ENCODE results near the gene RAF1. TPM values are rescaled to one million over a fixed set of nuclear protein-coding genes. Genes with fewer than 3 reads are reported as not detected.

RAF1 gene
- total and polyA plus RNA-seq, 9 of the 15 experiments (the other 6 are each of a cell fraction or from before 2014, with no cell fraction given), result 28.0 to 183 (median 85.6) TPM

DNA sequence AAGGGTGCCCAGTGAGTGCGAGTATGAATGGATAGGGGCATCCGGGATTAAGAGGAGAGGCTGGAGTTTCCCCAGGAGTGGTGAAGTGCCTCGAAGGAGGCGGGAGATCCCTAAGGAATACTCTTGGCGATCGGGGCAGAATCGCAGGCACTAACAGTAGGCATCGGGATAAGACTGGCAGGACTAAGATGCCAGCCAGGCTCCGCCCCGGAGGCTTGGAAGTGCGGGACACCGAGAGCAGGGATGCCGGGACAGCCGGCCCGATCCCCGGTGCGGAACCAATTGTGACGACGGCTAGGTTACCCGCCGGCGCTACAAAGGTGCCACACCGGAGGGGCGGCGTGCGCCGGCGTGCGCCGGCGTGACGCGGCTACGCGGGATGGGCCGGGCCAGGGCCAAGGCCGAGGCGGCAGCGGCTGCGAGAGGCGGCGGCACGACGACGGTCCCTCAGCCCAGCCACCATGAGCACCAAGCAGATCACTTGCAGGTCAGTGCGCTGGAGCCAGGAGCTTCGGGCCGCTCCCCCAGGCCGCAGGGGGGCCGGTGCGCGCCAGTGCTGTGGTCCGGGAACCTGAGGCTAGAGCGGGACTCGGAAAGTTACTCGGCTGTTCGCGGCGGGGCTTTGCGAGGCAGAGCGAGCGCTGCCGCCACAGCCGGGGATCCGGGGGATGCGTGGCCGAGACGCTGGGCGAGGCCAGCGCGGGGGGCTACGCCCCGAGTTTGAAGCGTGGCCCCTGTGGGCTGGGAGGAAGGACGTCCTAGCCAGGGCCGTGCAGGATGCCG, 107.0 kb downstream of the RAF1 start, which contains the start of gene MKRN2 (continued):
- TF ChIP-seq, protein P1, sequence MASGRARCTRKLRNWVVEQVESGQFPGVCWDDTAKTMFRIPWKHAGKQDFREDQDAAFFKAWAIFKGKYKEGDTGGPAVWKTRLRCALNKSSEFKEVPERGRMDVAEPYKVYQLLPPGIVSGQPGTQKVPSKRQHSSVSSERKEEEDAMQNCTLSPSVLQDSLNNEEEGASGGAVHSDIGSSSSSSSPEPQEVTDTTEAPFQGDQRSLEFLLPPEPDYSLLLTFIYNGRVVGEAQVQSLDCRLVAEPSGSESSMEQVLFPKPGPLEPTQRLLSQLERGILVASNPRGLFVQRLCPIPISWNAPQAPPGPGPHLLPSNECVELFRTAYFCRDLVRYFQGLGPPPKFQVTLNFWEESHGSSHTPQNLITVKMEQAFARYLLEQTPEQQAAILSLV (tag; IDR thresholded peaks at IDR 0.05), result no peak
- no peak for TF ChIP-seq MCM5 (IDR thresholded peaks at IDR 0.05; ENCODE audit: low read depth)
- no peak for TF ChIP-seq YBX1 (IDR thresholded peaks at IDR 0.05)
- no peak for TF ChIP-seq ZNF79 (CRISPR knock-in tag; IDR thresholded peaks at IDR 0.05; ENCODE audit: low read depth)
- TF ChIP-seq ZNF444 (CRISPR knock-in tag; IDR thresholded peaks at IDR 0.05), result no peak
- peak; percentile 73; the same call in 1 of the 2 replicates for TF ChIP-seq SOX6 (IDR thresholded peaks at IDR 0.05)
- 0 out of 2 replicates have a peak, but pooled peaks have one; percentile 74 for TF ChIP-seq RBM14 (IDR thresholded peaks at IDR 0.05; ENCODE audit: borderline replicate concordance, insufficient read depth, low read depth, low read length)
- TF ChIP-seq ZNF140 (CRISPR knock-in tag; IDR thresholded peaks at IDR 0.05), result no peak
- TF ChIP-seq SIN3A (IDR thresholded peaks at IDR 0.05; ENCODE audit: borderline replicate concordance in 2 of 2, control insufficient read depth in 1 of 2, low read depth in 2 of 2, low read length in 2 of 2), result peak; percentile 29 to 83; a peak in 1 of 4 replicates
- no peak for TF ChIP-seq MAFG (tag; conservative IDR thresholded peaks at IDR 0.05)
- TF ChIP-seq SNIP1 (IDR thresholded peaks at IDR 0.05; ENCODE audit: low read depth), result no peak
- TF ChIP-seq ZC3H4 (CRISPR knock-in tag; IDR thresholded peaks at IDR 0.05; ENCODE audit: borderline replicate concordance), result no peak
- no peak for TF ChIP-seq ZKSCAN1 (IDR thresholded peaks at IDR 0.05; ENCODE audit: low read depth, low read length)
- TF ChIP-seq RBBP5 (IDR thresholded peaks at IDR 0.05; ENCODE audit: borderline replicate concordance, insufficient read depth, low read length, poor library complexity, severe bottlenecking), result peak; percentile 98
- TF ChIP-seq ZNF780A (CRISPR knock-in tag; IDR thresholded peaks at IDR 0.05), result no peak
- TF ChIP-seq, protein P2, sequence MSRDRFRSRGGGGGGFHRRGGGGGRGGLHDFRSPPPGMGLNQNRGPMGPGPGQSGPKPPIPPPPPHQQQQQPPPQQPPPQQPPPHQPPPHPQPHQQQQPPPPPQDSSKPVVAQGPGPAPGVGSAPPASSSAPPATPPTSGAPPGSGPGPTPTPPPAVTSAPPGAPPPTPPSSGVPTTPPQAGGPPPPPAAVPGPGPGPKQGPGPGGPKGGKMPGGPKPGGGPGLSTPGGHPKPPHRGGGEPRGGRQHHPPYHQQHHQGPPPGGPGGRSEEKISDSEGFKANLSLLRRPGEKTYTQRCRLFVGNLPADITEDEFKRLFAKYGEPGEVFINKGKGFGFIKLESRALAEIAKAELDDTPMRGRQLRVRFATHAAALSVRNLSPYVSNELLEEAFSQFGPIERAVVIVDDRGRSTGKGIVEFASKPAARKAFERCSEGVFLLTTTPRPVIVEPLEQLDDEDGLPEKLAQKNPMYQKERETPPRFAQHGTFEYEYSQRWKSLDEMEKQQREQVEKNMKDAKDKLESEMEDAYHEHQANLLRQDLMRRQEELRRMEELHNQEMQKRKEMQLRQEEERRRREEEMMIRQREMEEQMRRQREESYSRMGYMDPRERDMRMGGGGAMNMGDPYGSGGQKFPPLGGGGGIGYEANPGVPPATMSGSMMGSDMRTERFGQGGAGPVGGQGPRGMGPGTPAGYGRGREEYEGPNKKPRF (IDR thresholded peaks at IDR 0.05; ENCODE audit: low read depth, low read length), result no peak
- TF ChIP-seq, protein P3, sequence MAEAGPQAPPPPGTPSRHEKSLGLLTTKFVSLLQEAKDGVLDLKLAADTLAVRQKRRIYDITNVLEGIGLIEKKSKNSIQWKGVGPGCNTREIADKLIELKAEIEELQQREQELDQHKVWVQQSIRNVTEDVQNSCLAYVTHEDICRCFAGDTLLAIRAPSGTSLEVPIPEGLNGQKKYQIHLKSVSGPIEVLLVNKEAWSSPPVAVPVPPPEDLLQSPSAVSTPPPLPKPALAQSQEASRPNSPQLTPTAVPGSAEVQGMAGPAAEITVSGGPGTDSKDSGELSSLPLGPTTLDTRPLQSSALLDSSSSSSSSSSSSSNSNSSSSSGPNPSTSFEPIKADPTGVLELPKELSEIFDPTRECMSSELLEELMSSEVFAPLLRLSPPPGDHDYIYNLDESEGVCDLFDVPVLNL (CRISPR knock-in tag; IDR thresholded peaks at IDR 0.05; ENCODE audit: low read depth), result 0 out of 2 replicates have a peak, but pooled peaks have one; percentile 57
- TF ChIP-seq SMARCB1 (IDR thresholded peaks at IDR 0.05; ENCODE audit: insufficient read length, low read depth), result no peak

Measured in K562 (cell line).